T-helper 1 cell treated with Interleukin-12 subunit alpha and Interleukin-12 subunit beta and Interleukin-4 antibody, amounts not matched to agents 30 ng/mL and 1 ng/mL, for 36 hours (primary cell): ENCODE results near the gene GRM8. TPM values are rescaled to one million over a fixed set of nuclear protein-coding genes. Genes with fewer than 3 reads are reported as not detected.

Experiments used
- intact Hi-C: fragments of 100-400 bp; cut with micrococcal nuclease; formaldehyde crosslinking; loops from one replicate; pipeline ENCODE4 v1.15.1; 2024
- total RNA-seq: library from RNA; stranded (reverse); gene quantifications from 2 replicates; pipeline ENCODE4 v1.2.3, GENCODE V29; 2022

Gene GRM8
- total RNA-seq, 1 donor from 2014 or later = not detected

GRCh38 chr7:126450269-126450671, 802.5 kb downstream of the GRM8 start:
- intact Hi-C loops = no loop called here

- intact Hi-C loops = no loop called here
Observed at GRCh38 chr7:126449611-126450268, 803.0 kb downstream of the GRM8 start.

DNA sequence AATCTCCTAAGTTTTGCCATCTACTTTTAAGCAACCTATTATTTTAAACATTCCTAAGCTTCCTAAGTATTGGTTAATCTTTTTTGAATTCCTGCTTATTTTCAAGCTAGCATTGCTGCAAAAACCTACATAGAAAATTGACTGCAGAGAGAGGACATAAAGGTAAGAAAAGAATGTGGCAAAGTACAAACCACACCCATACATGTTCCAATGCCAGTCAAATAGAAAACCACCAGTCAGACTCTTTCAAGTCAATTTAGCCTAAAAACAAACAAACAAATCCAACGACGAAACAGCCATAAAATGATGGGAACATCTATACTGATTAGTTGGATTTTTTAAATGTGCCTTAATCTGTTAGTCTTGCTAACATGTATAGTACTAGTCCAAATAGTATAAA, 804.8 kb downstream of the GRM8 start:
- intact Hi-C loops = no loop called here

DNA sequence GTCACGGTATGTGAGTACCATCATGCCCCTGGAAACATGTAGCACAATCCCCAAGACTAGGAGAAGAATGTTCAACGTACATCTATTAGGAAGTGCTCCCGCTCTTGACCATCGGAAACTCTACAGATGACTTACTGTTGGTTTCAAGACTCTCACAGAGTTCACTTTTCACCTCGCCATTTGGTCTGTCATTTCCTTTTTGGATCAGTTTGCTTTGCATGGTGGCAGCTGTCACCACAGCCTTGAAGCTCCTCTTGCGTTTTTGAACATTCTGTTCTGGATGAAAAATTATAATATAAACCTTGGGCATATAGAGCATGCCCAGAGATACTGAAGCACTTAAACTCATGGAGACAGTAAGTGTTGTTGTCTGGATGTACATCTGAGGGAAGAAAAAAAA, 806.8 kb downstream of the GRM8 start:
- intact Hi-C loops = no loop called here

GRCh38 chr7:126443951-126444350, 808.8 kb downstream of the GRM8 start:
- intact Hi-C loops = no loop called here

DNA sequence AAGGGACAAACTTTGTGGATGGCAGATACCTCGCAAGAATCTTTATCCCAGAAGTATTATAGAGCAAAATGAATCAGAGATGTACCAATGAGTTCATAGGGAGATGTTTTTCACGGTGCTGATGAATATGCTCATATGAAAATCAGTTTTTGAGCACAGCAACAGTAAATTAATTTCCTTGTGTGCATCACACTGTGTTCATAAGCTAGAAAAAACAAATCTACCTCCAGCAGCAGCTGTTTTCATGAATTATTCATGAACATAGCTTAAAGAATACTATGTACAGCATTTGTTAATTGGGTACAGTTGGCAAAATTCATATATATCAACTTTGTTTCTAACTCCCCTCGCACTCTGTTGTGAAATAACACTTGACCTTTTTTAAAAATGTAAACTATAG, 809.8 kb downstream of the GRM8 start:
- intact Hi-C loops = no loop called here

DNA sequence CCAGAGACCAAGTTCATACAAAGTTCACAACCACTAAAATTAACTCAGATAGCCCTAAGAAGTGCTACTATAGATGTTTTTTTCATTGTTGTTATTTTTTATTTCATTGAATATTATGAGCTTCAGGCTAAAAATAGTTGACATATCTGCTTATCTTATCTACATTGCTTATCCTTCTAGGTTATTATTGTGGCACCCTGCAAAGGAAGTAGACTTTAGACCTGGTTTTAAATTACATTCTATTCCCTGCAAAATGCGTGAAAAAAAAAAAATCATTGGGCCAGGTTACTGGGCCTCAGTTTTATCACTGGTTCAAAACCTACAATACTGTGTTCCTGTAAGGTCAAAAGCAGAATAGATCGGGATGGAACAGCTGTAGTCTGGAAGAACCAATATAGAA, 811.0 kb downstream of the GRM8 start:
- intact Hi-C loops = no loop called here

- intact Hi-C loops = no loop called here
Observed at GRCh38 chr7:126440542-126440941, 812.2 kb downstream of the GRM8 start.

GRCh38 chr7:126436213-126436868, 816.4 kb downstream of the GRM8 start:
- intact Hi-C loops = no loop called here

- intact Hi-C loops = no loop called here
Observed at GRCh38 chr7:126426652-126427051, 826.1 kb downstream of the GRM8 start.

- intact Hi-C loops = no loop called here
Observed at GRCh38 chr7:126424985-126425384, 827.8 kb downstream of the GRM8 start.

DNA sequence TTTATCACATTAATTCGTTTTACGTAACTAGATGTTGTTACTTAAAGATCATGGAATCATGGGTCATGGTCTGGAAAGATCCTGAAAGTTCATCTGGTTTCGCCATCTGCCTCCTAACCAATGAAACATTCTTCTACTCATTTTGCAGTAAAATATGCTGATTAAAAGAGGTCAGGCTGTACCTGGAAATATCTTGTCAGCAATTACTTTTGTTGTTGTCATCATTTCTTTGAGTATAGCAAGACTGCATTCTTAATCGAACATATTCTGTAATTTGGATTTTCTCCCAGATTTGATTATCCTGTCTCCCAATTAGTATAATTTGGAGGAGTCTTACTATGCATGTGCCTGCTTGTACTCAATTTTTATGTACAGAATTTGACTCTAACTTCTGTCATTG, 833.7 kb downstream of the GRM8 start:
- intact Hi-C loops = no loop called here

GRCh38 chr7:126411821-126412383, 840.8 kb downstream of the GRM8 start:
- intact Hi-C loops = no loop called here

GRCh38 chr7:126411032-126411820, 841.5 kb downstream of the GRM8 start:
- intact Hi-C loops = no loop called here

DNA sequence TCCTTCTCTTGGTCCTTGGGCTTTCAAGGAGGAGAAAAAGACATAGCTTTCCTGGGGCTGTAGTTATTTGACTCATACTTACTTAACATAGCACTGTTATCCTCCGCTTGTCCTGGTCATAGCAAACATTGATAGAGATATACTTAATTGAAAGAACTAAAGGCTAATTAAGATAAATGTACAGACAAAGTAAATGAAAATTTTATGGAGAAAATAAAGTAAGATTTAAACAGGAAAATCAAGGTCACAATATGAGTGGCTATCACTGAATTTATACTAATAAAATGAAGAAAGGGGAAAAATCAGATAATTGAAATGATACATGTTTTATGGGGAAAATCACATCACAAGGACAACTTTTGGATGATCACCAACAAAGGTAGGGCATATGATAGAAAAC, 849.7 kb downstream of the GRM8 start:
- intact Hi-C loops = loop anchor here (1.0 kb wide), 1 partner anchor 10 kb away; no protein-coding TSS in a partner anchor

DNA sequence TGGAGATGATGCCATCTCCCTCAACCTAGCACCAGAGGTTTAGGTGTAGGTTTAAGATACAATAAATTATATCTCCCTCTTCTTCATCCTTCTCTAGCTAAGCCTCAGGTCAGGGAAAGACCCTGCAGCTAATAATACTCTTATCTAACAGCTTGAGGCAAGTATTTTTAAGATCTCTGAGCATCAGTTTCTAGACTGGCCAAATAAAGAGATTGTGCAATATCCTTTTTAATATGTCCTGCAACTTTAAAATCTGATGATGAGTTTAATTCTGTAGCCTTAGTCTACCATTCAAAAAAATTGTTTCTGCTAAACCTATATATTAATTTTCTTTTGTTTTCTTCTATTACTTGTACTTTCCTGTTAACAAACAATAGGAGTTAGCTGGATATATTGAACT, 850.8 kb downstream of the GRM8 start:
- intact Hi-C loops = no loop called here

- intact Hi-C loops = no loop called here
Observed at GRCh38 chr7:126398851-126399529, 853.8 kb downstream of the GRM8 start.

DNA sequence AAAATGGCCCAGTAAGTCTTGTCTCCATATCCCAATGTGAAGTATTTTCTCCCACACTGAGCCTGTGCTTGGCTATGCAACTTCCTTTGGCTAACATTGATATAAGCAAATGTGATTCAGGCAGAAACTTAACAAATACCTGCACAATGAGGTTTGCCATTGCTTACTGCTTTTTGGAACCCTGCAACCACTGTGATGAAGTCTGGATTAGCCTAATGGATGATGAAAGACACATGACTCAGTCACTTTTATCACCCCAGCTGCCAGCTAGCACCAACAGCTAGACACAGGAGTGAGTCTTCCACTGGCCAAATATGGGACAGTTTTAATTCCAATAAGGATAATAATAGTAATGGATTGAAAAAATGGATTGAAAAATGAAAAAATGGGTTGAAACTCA, 854.5 kb downstream of the GRM8 start:
- intact Hi-C loops = no loop called here

DNA sequence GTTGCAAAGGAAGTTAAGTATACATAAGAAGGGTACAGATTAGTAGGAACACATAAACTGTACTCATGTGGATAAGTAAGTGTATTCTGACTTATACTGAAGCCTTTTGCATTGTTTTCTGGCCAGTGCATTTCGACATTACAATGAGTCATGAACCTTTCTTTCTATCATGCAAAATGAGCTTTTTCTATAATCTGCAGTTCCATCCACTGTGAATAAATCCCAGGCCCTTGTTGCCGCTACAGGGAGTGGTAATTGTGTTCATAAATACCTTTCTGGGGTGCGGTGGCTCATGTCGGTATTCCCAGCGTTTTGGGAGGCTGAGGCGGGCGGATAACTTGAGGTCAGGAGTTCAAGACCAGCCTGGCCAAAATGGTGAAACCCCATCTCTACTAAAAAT, 858.3 kb downstream of the GRM8 start:
- intact Hi-C loops = no loop called here
